HepG2 (cell line): ENCODE measurements around the gene NCOA3. TPM values are rescaled to one million over a fixed set of nuclear protein-coding genes. Genes with fewer than 3 reads are reported as not detected.

Experiments
- AHR ChIP-seq: IDR thresholded peaks from 2 replicates; pipeline ENCODE4 v1.6.1; 2018; ENCODE audit warnings: missing genetic modification reagents, missing compliant biosample characterization
- AKAP8 ChIP-seq: sonication (generic); formaldehyde crosslinking; IDR thresholded peaks from 2 replicates; pipeline ENCODE4 v1.5.1; 2020; ENCODE audit warnings: mild to moderate bottlenecking, missing genetic modification reagents
- DMAP1 ChIP-seq: IDR thresholded peaks from 2 replicates; pipeline ENCODE4 v1.6.1; 2016
- EED ChIP-seq: sonication (generic); formaldehyde crosslinking; IDR thresholded peaks from 2 replicates; pipeline ENCODE4 v1.5.0; 2020; ENCODE audit warnings: mild to moderate bottlenecking, missing genetic modification reagents
- FIP1L1 ChIP-seq: fragments of 200-400 bp; formaldehyde crosslinking; IDR thresholded peaks from 2 replicates; pipeline ENCODE4 v1.6.1; 2018; ENCODE audit warnings: low read depth, mild to moderate bottlenecking, low read length, moderate library complexity, borderline replicate concordance; ENCODE audit not compliant: insufficient read depth
- GZF1 ChIP-seq: sonication (generic); formaldehyde crosslinking; IDR thresholded peaks from 2 replicates; pipeline ENCODE4 v1.5.1; 2020; ENCODE audit warnings: mild to moderate bottlenecking, missing genetic modification reagents
- NCOR1 ChIP-seq: fragments of 200-600 bp; sonication (generic); IDR thresholded peaks from 2 replicates; pipeline ENCODE4 v1.7.0; 2017; ENCODE audit warnings: antibody characterized with exemption, low read length, borderline replicate concordance
- PAWR ChIP-seq: sonication (generic); formaldehyde crosslinking; IDR thresholded peaks from 2 replicates; pipeline ENCODE4 v1.4.0; 2020; ENCODE audit warnings: missing genetic modification reagents, mild to moderate bottlenecking, borderline replicate concordance
- PLRG1 ChIP-seq: fragments of 450-650 bp; conservative IDR thresholded peaks from 2 replicates; pipeline ENCODE4 v1.6.1; 2016
- POLR2AphosphoS2 ChIP-seq: IDR thresholded peaks from 2 replicates; pipeline ENCODE4 v1.6.1; 2011; ENCODE audit warnings: low read depth, low read length, improper control_type of control experiment
- PRPF4 ChIP-seq: fragments of 200-400 bp; formaldehyde crosslinking; IDR thresholded peaks from 2 replicates; pipeline ENCODE4 v1.6.1; 2016; ENCODE audit warnings: low read length, low read depth; ENCODE audit not compliant: poor library complexity, severe bottlenecking
- SOX5 ChIP-seq: IDR thresholded peaks from 2 replicates; pipeline ENCODE4 v1.6.1; 2016; ENCODE audit warnings: borderline replicate concordance
- ZNF17 ChIP-seq: sonication (generic); formaldehyde crosslinking; IDR thresholded peaks from 2 replicates; pipeline ENCODE4 v1.5.0; 2020; ENCODE audit warnings: mild to moderate bottlenecking, missing genetic modification reagents
- ZNF546 ChIP-seq: sonication (generic); formaldehyde crosslinking; conservative IDR thresholded peaks from 2 replicates; pipeline ENCODE4 v1.8.1; 2023; ENCODE audit warnings: mild to moderate bottlenecking, missing genetic modification reagents
- ZNF607 ChIP-seq: sonication (generic); formaldehyde crosslinking; IDR thresholded peaks from 2 replicates; pipeline ENCODE4 v1.5.1; 2020; ENCODE audit warnings: missing genetic modification reagents, mild to moderate bottlenecking, borderline replicate concordance
- ZNF619 ChIP-seq: sonication (generic); formaldehyde crosslinking; IDR thresholded peaks from 2 replicates; pipeline ENCODE4 v1.4.0; 2020; ENCODE audit warnings: mild to moderate bottlenecking, missing genetic modification reagents
- ZNF660 ChIP-seq: sonication (generic); formaldehyde crosslinking; IDR thresholded peaks from 2 replicates; pipeline ENCODE4 v1.5.1; 2020; ENCODE audit warnings: mild to moderate bottlenecking, low read depth, missing genetic modification reagents, borderline replicate concordance
- ZNF792 ChIP-seq: IDR thresholded peaks from 2 replicates; pipeline ENCODE4 v1.6.1; 2016
- polyA plus RNA-seq, 8 experiments: library from polyadenylated mRNA; depleted of rRNA in 3 of 8; stranded (reverse) in 7 of 8; unstranded in 1 of 8; fragments of >200 nt; fragmentation: Illumina TruSeq in 4 of 8; extraction: Trizol in 4 of 8; gene quantifications; 2 replicates each; pipeline versions ENCODE4 v1.2.1 to v1.2.3, GENCODE V29; 2011 to 2016; ENCODE audit warnings: low read depth in 4 of 8, missing spikeins in 1 of 8, mixed read lengths in 1 of 8; ENCODE audit not compliant: insufficient read depth in 1 of 8
- total RNA-seq, 5 experiments: library from RNA; depleted of rRNA; stranded (reverse); fragments of >200 nt; fragmentation: Illumina TruSeq; extraction: Trizol; gene quantifications; 2 replicates each; pipeline ENCODE4 v1.2.3, GENCODE V29; 2016; ENCODE audit warnings: low read depth in 1 of 5
- TF ChIP-seq, protein P1 (sequence below): sonication (generic); formaldehyde crosslinking; IDR thresholded peaks from 2 replicates; pipeline ENCODE4 v1.8.0; 2022; ENCODE audit warnings: missing genetic modification reagents, mild to moderate bottlenecking, borderline replicate concordance
- TF ChIP-seq, protein P2 (sequence below): sonication (generic); formaldehyde crosslinking; IDR thresholded peaks from 2 replicates; pipeline ENCODE4 v1.5.0; 2020; ENCODE audit warnings: mild to moderate bottlenecking, missing genetic modification reagents
- TF ChIP-seq, protein P3 (sequence below): sonication (generic); formaldehyde crosslinking; IDR thresholded peaks from 2 replicates; pipeline ENCODE4 v1.4.0; 2020; ENCODE audit warnings: missing genetic modification reagents
- TF ChIP-seq, protein P4 (sequence below): sonication (generic); formaldehyde crosslinking; IDR thresholded peaks from 2 replicates; pipeline ENCODE4 v1.5.0; 2020; ENCODE audit warnings: missing genetic modification reagents

Gene NCOA3
- total and polyA plus RNA-seq, 2 of the 13 experiments (the other 11 are each of a cell fraction or from before 2014, with no cell fraction given) = 35.0 to 56.8 TPM

DNA sequence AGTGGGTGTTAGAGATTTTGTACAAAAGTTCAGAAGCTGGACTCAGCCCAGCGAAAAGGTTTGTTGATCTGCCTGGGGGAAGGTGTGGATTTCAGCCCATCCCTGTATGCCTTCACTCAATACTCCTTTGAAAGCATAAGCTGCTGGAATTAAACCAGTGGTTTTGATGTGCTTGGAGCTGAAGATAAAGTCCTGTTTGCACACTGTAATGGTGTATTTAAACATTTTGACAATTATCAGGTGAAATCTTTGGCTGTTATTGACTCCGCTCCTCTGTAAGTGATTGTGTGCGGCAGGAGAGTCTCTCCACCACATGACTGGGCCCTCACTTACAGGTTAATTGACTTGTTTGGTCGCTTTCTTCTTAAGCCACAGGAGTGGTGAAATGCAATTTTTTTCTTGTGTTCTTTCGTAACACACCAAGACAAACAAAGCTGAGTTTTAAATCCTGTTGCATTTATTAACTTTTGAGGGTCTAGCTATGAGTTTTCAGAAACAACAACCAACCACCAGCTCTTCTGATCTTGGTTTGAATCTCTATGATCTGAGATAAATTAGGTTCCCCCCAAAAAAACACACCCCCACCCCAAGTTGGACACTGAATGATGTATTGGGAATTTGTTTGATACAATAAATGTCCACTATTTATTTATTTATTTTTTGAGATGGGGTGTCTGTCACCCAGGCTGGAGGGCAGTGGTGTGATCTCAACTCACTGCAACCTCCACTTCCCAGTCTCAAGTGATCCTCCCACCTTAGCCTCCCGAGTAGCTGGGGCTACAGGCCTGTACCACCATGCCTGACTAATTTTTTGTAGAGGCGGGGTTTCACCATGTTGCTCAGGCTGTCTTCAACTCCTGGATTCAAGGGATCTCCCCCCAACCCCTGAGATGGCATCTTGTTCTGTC is 46.3 kb upstream of the NCOA3 start (continued):
- TF ChIP-seq, protein P1, sequence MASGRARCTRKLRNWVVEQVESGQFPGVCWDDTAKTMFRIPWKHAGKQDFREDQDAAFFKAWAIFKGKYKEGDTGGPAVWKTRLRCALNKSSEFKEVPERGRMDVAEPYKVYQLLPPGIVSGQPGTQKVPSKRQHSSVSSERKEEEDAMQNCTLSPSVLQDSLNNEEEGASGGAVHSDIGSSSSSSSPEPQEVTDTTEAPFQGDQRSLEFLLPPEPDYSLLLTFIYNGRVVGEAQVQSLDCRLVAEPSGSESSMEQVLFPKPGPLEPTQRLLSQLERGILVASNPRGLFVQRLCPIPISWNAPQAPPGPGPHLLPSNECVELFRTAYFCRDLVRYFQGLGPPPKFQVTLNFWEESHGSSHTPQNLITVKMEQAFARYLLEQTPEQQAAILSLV (CRISPR knock-in tag) = no peak
- TF ChIP-seq POLR2AphosphoS2 (no peak), ZNF607 (CRISPR knock-in tag) (no peak; the same call in 1 of the 2 replicates), DMAP1 (CRISPR knock-in tag) (peak; percentile 83), ZNF660 (CRISPR knock-in tag) (no peak), NCOR1 (peak; percentile 98), FIP1L1 (no peak), AHR (no peak; the same call in 1 of the 2 replicates), ZNF619 (no peak), AKAP8 (CRISPR knock-in tag) (peak; percentile 66; the same call in 1 of the 2 replicates), GZF1 (CRISPR knock-in tag) (no peak), PLRG1 (no peak), ZNF17 (CRISPR knock-in tag) (no peak), ZNF546 (no peak), SOX5 (peak; percentile 99), EED (CRISPR knock-in tag) (no peak), ZNF792 (CRISPR knock-in tag) (peak; percentile 89; the same call in 1 of the 2 replicates), PAWR (CRISPR knock-in tag) (0 out of 2 replicates have a peak, but pooled peaks have one; percentile 81), PRPF4 (no peak)
- TF ChIP-seq, protein P2, sequence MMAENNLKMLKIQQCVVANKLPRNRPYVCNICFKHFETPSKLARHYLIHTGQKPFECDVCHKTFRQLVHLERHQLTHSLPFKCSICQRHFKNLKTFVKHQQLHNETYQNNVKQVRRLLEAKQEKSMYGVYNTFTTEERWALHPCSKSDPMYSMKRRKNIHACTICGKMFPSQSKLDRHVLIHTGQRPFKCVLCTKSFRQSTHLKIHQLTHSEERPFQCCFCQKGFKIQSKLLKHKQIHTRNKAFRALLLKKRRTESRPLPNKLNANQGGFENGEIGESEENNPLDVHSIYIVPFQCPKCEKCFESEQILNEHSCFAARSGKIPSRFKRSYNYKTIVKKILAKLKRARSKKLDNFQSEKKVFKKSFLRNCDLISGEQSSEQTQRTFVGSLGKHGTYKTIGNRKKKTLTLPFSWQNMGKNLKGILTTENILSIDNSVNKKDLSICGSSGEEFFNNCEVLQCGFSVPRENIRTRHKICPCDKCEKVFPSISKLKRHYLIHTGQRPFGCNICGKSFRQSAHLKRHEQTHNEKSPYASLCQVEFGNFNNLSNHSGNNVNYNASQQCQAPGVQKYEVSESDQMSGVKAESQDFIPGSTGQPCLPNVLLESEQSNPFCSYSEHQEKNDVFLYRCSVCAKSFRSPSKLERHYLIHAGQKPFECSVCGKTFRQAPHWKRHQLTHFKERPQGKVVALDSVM (CRISPR knock-in tag) = peak; percentile 98
- TF ChIP-seq, protein P3, sequence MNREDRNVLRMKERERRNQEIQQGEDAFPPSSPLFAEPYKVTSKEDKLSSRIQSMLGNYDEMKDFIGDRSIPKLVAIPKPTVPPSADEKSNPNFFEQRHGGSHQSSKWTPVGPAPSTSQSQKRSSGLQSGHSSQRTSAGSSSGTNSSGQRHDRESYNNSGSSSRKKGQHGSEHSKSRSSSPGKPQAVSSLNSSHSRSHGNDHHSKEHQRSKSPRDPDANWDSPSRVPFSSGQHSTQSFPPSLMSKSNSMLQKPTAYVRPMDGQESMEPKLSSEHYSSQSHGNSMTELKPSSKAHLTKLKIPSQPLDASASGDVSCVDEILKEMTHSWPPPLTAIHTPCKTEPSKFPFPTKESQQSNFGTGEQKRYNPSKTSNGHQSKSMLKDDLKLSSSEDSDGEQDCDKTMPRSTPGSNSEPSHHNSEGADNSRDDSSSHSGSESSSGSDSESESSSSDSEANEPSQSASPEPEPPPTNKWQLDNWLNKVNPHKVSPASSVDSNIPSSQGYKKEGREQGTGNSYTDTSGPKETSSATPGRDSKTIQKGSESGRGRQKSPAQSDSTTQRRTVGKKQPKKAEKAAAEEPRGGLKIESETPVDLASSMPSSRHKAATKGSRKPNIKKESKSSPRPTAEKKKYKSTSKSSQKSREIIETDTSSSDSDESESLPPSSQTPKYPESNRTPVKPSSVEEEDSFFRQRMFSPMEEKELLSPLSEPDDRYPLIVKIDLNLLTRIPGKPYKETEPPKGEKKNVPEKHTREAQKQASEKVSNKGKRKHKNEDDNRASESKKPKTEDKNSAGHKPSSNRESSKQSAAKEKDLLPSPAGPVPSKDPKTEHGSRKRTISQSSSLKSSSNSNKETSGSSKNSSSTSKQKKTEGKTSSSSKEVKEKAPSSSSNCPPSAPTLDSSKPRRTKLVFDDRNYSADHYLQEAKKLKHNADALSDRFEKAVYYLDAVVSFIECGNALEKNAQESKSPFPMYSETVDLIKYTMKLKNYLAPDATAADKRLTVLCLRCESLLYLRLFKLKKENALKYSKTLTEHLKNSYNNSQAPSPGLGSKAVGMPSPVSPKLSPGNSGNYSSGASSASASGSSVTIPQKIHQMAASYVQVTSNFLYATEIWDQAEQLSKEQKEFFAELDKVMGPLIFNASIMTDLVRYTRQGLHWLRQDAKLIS (CRISPR knock-in tag) = no peak; the same call in 1 of the 2 replicates
- TF ChIP-seq, protein P4, sequence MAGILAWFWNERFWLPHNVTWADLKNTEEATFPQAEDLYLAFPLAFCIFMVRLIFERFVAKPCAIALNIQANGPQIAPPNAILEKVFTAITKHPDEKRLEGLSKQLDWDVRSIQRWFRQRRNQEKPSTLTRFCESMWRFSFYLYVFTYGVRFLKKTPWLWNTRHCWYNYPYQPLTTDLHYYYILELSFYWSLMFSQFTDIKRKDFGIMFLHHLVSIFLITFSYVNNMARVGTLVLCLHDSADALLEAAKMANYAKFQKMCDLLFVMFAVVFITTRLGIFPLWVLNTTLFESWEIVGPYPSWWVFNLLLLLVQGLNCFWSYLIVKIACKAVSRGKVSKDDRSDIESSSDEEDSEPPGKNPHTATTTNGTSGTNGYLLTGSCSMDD (CRISPR knock-in tag) = no peak
